ENCODE measurements around the gene G0S2. TPM values are rescaled to one million over a fixed set of nuclear protein-coding genes. Genes with fewer than 3 reads are reported as not detected.

The G0S2 gene
- total and polyA plus RNA-seq, 3 experiments from 2014 or later: 3.8 to 4.5 TPM; not detected in 1

DNA sequence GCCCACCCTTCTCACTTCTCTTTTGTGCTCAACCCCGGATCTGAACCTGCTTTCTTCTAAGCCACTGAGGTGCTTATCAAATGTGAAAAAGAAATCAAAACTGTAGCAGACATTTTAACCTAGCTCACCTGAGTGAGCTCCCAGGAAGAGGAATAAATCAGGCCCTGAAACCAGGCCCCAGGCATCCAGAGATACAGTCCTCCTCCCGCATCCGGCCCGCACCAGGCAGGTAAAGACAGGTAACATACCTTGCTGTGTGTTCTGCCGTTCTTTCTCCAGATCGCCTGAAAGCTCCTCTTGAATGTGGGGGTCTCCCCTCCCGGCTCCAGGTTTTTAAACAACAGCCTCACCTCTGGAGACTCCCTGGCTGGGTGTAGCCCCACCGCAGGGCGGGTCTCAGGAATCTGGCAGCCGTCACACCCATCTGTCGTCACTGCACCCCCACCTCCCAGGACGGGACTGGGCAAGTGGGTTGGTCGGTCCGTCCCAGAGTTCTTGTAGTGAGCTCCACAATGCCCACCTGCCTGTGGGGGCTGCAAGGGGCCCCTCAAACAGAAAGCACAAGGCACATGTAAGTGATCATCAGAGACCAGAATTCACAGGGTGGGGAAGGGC is 23.0 kb upstream of the G0S2 start, which contains the start of gene LAMB3:
LAMB3 (minus strand) TSS at position 305 of the 615 bp plus-strand sequence. CDS start 1,481 bp downstream, outside the sequence.
- H3K9me3 ChIP-seq (ENCODE audit: low read length): no peaks in the 10 kb centered on the region
- Mint-ChIP-seq H3K4me1 (peaks cover 3 to 18% (median 11%) of the 10 kb centered on the region in 3 donors), H3K4me3 (no peak within 1 kb of the TSS), H3K36me3 (no peaks in the 10 kb centered on the region), H3K9me3 (no peaks in the 10 kb centered on the region), H3K27me3 (peaks cover 0 to 4% of the 10 kb centered on the region in 2 donors), H3K27ac (peak within 1 kb of the TSS in 4 of 8 donors; percentile 13 to 79 (median 64))
- H3K27me3 ChIP-seq (ENCODE audit: insufficient read depth, low read length, poor library complexity, severe bottlenecking): no peaks in the 10 kb centered on the region
- DNase-seq: no peak
- H3K4me3 ChIP-seq (ENCODE audit: low read length): no peak within 1 kb of the TSS
- H3K4me1 ChIP-seq (ENCODE audit: insufficient read depth, low read length): peaks cover 4% of the 10 kb centered on the region
- H3K27ac ChIP-seq (ENCODE audit: low read depth, low read length): no peak within 1 kb of the TSS
- H3K36me3 ChIP-seq (ENCODE audit: insufficient read depth, low read length): no peaks in the 10 kb centered on the region
- ChIA-PET CTCF (interaction anchor here (0.9 to 1.1 kb wide), 2 partner anchors 13 to 25 kb away, joined by 3 read pairs; no protein-coding TSS in a partner anchor), POLR2A (no interaction called here)

GRCh38 chr1:209652873-209653401 is 22.3 kb upstream of the G0S2 start:
- POLR2A ChIA-PET: no interaction called here
- H3K36me3 Mint-ChIP-seq: no peaks in the 10 kb centered on the region
- peaks cover 3 to 18% (median 11%) of the 10 kb centered on the region in 3 donors for H3K4me1 Mint-ChIP-seq
- no peak overlapping the region for H3K27ac ChIP-seq (ENCODE audit: low read depth, low read length)
- no peaks in the 10 kb centered on the region for H3K27me3 ChIP-seq (ENCODE audit: insufficient read depth, low read length, poor library complexity, severe bottlenecking)
- H3K4me1 ChIP-seq (ENCODE audit: insufficient read depth, low read length): peaks cover 4% of the 10 kb centered on the region
- CTCF ChIA-PET: interaction anchor here (1.1 kb wide), 1 partner anchor 14 kb away, joined by 3 read pairs; no protein-coding TSS in a partner anchor
- peak overlapping the region in 4 of 8 donors; percentile 11 to 68 (median 46) for H3K27ac Mint-ChIP-seq
- H3K4me3 Mint-ChIP-seq: no peak overlapping the region
- no peak overlapping the region for H3K4me3 ChIP-seq (ENCODE audit: low read length)
- H3K9me3 Mint-ChIP-seq: no peaks in the 10 kb centered on the region
- no peaks in the 10 kb centered on the region for H3K9me3 ChIP-seq (ENCODE audit: low read length)
- no peak for DNase-seq
- peaks cover 0 to 5% of the 10 kb centered on the region in 2 donors for H3K27me3 Mint-ChIP-seq
- H3K36me3 ChIP-seq (ENCODE audit: insufficient read depth, low read length): no peaks in the 10 kb centered on the region

- Mint-ChIP-seq H3K27me3 (peaks cover 5% of the 10 kb centered on the region in 2 donors), H3K4me3 (no peak overlapping the region), H3K4me1 (peaks cover 3 to 18% (median 11%) of the 10 kb centered on the region in 3 donors), H3K27ac (peak overlapping the region in 3 of 8 donors; percentile 20 to 94 (median 51)), H3K9me3 (no peaks in the 10 kb centered on the region), H3K36me3 (no peaks in the 10 kb centered on the region)
- H3K4me3 ChIP-seq (ENCODE audit: low read length): no peak overlapping the region
- H3K36me3 ChIP-seq (ENCODE audit: insufficient read depth, low read length): no peaks in the 10 kb centered on the region
- POLR2A ChIA-PET: no interaction called here
- peaks cover 4% of the 10 kb centered on the region for H3K4me1 ChIP-seq (ENCODE audit: insufficient read depth, low read length)
- CTCF ChIA-PET: interaction anchor here (1.1 kb wide), 1 partner anchor 39 kb away, joined by 3 read pairs; no protein-coding TSS in a partner anchor
- no peaks in the 10 kb centered on the region for H3K27me3 ChIP-seq (ENCODE audit: insufficient read depth, low read length, poor library complexity, severe bottlenecking)
- no peak for DNase-seq
- no peak overlapping the region for H3K27ac ChIP-seq (ENCODE audit: low read depth, low read length)
- H3K9me3 ChIP-seq (ENCODE audit: low read length): no peaks in the 10 kb centered on the region
Observed at GRCh38 chr1:209653915-209654351, 21.3 kb upstream of the G0S2 start.

DNA sequence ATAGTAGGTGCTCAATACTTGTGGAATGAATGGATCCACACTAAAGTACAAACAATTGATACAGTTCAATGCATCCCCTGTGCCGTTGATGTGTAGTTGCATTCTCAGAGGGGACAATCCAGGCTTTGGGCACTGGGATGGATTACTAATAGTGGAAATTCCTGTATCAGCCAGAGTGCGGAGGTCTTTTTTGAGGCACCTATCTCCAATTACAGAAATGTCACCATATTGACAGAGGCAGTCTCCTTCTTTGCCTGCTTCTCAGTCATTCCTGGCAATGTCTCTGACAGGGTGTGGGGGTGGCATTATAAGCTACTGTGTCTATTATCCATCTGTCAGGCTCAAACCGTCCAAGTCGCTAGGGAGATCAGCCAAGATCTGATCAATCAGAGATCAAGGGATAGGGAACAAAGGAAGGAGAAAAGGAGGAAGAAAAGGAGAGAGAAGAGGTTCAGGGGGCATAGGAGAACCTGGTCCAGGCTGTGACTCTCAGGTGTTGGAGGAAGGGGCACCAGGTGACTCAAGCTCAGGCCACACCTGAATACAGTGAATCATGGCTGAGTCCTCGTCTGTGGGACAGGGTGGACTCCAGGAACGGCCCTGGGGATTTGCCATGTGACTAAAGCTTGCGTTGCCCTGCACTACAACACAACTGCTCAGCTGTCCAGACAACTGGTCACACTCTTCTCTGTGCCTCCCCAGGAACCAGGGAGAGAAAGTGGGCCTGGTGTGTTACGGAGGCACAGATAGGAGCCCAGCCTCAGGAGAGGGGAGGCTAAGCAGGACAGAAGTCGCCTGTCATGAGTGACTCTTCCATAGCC is 19.6 kb upstream of the G0S2 start:
- CTCF ChIA-PET: no interaction called here
- H3K27ac Mint-ChIP-seq: no peak overlapping the region

DNA sequence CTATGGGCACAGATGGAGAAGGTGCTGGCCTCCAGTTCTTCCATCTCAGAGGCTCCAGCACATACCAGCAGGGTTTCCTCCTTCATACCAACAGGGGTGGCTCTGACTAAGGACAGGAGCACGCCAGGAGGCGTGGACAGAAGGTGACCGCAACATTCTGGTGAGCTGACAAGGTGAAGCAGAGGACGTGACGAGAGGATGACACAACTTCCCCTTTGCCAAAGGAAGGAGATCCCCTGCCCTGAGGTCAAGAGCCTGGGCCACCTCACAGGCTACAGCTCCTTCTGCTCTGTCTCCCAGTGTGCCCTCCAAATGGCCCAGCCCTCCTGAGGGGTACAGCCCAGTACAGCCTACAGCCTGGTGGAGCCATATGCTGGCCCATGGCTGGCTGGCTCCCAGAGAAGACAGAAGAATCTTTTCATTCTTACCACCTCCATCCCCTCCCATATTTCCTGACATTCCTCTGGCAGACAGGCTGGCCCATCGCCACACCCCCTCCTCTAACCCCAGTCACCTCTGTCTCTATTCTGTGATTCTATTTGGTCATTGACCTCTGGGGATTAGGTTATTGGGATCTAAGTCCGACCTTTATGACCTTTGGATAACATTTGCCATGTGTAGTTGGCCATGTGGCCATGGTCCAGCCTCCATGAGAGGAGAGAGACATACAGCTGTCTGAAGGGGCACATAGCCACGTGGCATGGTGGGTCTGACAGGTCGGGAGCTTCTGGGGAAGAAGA is 17.9 kb upstream of the G0S2 start:
- Mint-ChIP-seq H3K27me3 (peaks cover 5 to 6% of the 10 kb centered on the region in 2 donors), H3K4me3 (no peak overlapping the region), H3K27ac (no peak overlapping the region), H3K36me3 (no peaks in the 10 kb centered on the region), H3K9me3 (no peaks in the 10 kb centered on the region), H3K4me1 (peaks cover 5 to 10% (median 6%) of the 10 kb centered on the region in 3 donors)
- H3K27ac ChIP-seq (ENCODE audit: low read depth, low read length): no peak overlapping the region
- no peak for DNase-seq
- ChIA-PET CTCF (interaction anchor here (1.1 kb wide), 1 partner anchor 9 kb away, joined by 3 read pairs; no protein-coding TSS in a partner anchor), POLR2A (no interaction called here)
- H3K4me3 ChIP-seq (ENCODE audit: low read length): no peak overlapping the region
- peaks cover 4% of the 10 kb centered on the region for H3K4me1 ChIP-seq (ENCODE audit: insufficient read depth, low read length)
- no peaks in the 10 kb centered on the region for H3K27me3 ChIP-seq (ENCODE audit: insufficient read depth, low read length, poor library complexity, severe bottlenecking)
- no peaks in the 10 kb centered on the region for H3K9me3 ChIP-seq (ENCODE audit: low read length)
- no peaks in the 10 kb centered on the region for H3K36me3 ChIP-seq (ENCODE audit: insufficient read depth, low read length)

More for the DNA sequence above, 19.6 kb upstream of the G0S2 start:
- Histone ChIP-seq H3K4me3 (ENCODE audit: low read length) (no peak overlapping the region), H3K9me3 (ENCODE audit: low read length) (no peaks in the 10 kb centered on the region), H3K27ac (ENCODE audit: low read depth, low read length) (no peak overlapping the region), H3K36me3 (ENCODE audit: insufficient read depth, low read length) (no peaks in the 10 kb centered on the region), H3K27me3 (ENCODE audit: insufficient read depth, low read length, poor library complexity, severe bottlenecking) (no peaks in the 10 kb centered on the region), H3K4me1 (ENCODE audit: insufficient read depth, low read length) (peaks cover 4% of the 10 kb centered on the region)
- no peaks in the 10 kb centered on the region for H3K36me3 Mint-ChIP-seq
- H3K27me3 Mint-ChIP-seq: peaks cover 5 to 6% of the 10 kb centered on the region in 2 donors
- DNase-seq: no peak
- H3K4me1 Mint-ChIP-seq: peaks cover 8 to 23% (median 12%) of the 10 kb centered on the region in 3 donors
- no peaks in the 10 kb centered on the region for H3K9me3 Mint-ChIP-seq
- no peak overlapping the region for H3K4me3 Mint-ChIP-seq
- POLR2A ChIA-PET: no interaction called here

DNA sequence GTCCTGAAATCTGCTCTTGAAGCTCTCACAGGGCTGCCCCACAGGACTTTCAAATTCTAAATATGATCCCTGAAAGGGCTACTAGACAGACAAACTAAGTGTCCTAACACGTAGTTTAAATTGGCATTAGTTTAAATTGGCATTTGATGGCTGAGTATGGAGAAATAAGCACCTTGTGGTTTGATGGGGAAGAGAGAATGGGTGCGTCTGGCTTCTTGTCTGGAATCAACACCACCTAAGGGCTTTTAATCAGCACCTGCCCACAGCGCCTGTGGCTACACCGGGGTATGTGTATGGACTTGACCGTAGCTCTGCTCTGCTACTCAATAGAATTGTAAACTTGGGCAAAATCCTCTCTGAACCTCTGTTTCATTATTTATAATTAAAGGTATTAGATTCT is 17.3 kb upstream of the G0S2 start:
- peaks cover 5 to 10% (median 6%) of the 10 kb centered on the region in 3 donors for H3K4me1 Mint-ChIP-seq
- Histone ChIP-seq H3K36me3 (ENCODE audit: insufficient read depth, low read length) (no peaks in the 10 kb centered on the region), H3K4me3 (ENCODE audit: low read length) (no peak overlapping the region), H3K9me3 (ENCODE audit: low read length) (no peaks in the 10 kb centered on the region), H3K27ac (ENCODE audit: low read depth, low read length) (no peak overlapping the region), H3K4me1 (ENCODE audit: insufficient read depth, low read length) (peaks cover 4% of the 10 kb centered on the region), H3K27me3 (ENCODE audit: insufficient read depth, low read length, poor library complexity, severe bottlenecking) (no peaks in the 10 kb centered on the region)
- no peak overlapping the region for H3K4me3 Mint-ChIP-seq
- H3K27ac Mint-ChIP-seq: no peak overlapping the region
- H3K36me3 Mint-ChIP-seq: no peaks in the 10 kb centered on the region
- CTCF ChIA-PET: no interaction called here
- H3K9me3 Mint-ChIP-seq: no peaks in the 10 kb centered on the region
- POLR2A ChIA-PET: no interaction called here
- H3K27me3 Mint-ChIP-seq: peaks cover 5 to 6% of the 10 kb centered on the region in 2 donors
- no peak for DNase-seq

DNA sequence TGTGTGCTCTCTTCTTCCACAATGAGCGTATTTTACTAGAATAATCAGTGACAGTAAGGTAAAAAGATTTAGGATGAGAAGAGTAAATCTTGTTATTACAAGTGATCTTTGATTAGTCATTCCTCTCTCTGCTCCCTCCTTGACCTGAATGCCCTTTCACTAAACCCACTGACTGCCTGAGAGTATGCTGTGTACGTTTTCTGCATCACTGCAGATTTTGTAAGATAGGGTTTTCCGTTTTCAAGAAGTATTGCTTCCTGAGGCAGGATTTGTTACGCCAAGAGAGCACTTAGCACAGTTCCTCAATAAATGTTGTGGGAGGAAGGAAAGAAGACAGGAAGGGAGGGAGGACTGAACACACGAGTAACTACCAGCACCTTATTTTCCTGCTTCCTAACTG is 15.3 kb upstream of the G0S2 start:
- CTCF ChIA-PET: no interaction called here
- Histone ChIP-seq H3K27me3 (ENCODE audit: insufficient read depth, low read length, poor library complexity, severe bottlenecking) (no peaks in the 10 kb centered on the region), H3K9me3 (ENCODE audit: low read length) (no peaks in the 10 kb centered on the region), H3K4me3 (ENCODE audit: low read length) (no peak overlapping the region), H3K27ac (ENCODE audit: low read depth, low read length) (no peak overlapping the region), H3K36me3 (ENCODE audit: insufficient read depth, low read length) (no peaks in the 10 kb centered on the region), H3K4me1 (ENCODE audit: insufficient read depth, low read length) (no peaks in the 10 kb centered on the region)
- H3K9me3 Mint-ChIP-seq: no peaks in the 10 kb centered on the region
- peak overlapping the region in 3 of 8 donors; percentile 17 to 60 (median 52) for H3K27ac Mint-ChIP-seq
- no peak overlapping the region for H3K4me3 Mint-ChIP-seq
- H3K27me3 Mint-ChIP-seq: peaks cover 5 to 6% of the 10 kb centered on the region in 2 donors
- peaks cover 0 to 1% (median 0%) of the 10 kb centered on the region in 3 donors for H3K36me3 Mint-ChIP-seq
- H3K4me1 Mint-ChIP-seq: peaks cover 5 to 10% (median 6%) of the 10 kb centered on the region in 3 donors
- DNase-seq: no peak
- POLR2A ChIA-PET: no interaction called here
